Stomach (tissue), 9 donors: Measurements from ENCODE around the gene CLIP2. TPM values are rescaled to one million over a fixed set of nuclear protein-coding genes. Genes with fewer than 3 reads are reported as not detected.

Experiments used
- DNase-seq, 2 donors: peaks; one replicate each; pipeline versions ENCODE4 v3.0.0 to v3.0.0-alpha.2; 2013 to 2019
- H3K27ac ChIP-seq, 5 donors: fragments of 200-600 bp in 4 of 5; sonication (generic) in 4 of 5; one replicate each; pipeline ENCODE4 v1.5.1; 2013 to 2019; ENCODE audit warnings: mild to moderate bottlenecking in 1 of 5, moderate library complexity in 1 of 5
- H3K27me3 ChIP-seq, 3 donors: fragments of 200-600 bp; sonication (generic); one replicate each; pipeline ENCODE4 v1.5.1; 2017 to 2019; ENCODE audit warnings: mixed run types in 1 of 3
- H3K36me3 ChIP-seq, 4 donors: fragments of 200-600 bp; sonication (generic); 1 replicate in 3 of 4; 2 replicates in 1 of 4; pipeline ENCODE4 v1.5.1; 2016 to 2019
- H3K4me1 ChIP-seq, 4 donors: fragments of 200-600 bp; sonication (generic); one replicate each; pipeline ENCODE4 v1.5.1; 2016 to 2019
- H3K4me3 ChIP-seq, 4 donors: fragments of 200-600 bp; sonication (generic) in 3 of 4; one replicate each; pipeline ENCODE4 v1.5.1; 2016 to 2019; ENCODE audit warnings: mild to moderate bottlenecking in 1 of 4
- H3K9me3 ChIP-seq, 4 donors: fragments of 200-600 bp; sonication (generic); one replicate each; pipeline ENCODE4 v1.5.1; 2016 to 2019
- CTCF ChIP-seq, 7 experiments: fragments of 450-650 bp in 4 of 7; fragments of 200-600 bp in 3 of 7; sonication (generic) in 3 of 7; IDR thresholded peaks; one replicate each; pipeline ENCODE4 v1.5.1; 2016 to 2019; ENCODE audit warnings: antibody characterized with exemption in 7 of 7, control low read depth in 2 of 7, mild to moderate bottlenecking in 1 of 7
- EP300 ChIP-seq: sonication (generic); formaldehyde crosslinking; IDR thresholded peaks from one replicate; pipeline ENCODE4 v1.6.1; 2017; ENCODE audit warnings: antibody characterized with exemption
- POLR2A ChIP-seq, 4 donors: fragments of 450-650 bp; IDR thresholded peaks; one replicate each; pipeline ENCODE4 v1.6.1; 2016; ENCODE audit warnings: antibody characterized with exemption in 4 of 4, control low read depth in 2 of 4, mild to moderate bottlenecking in 1 of 4, moderate library complexity in 1 of 4
- POLR2AphosphoS5 ChIP-seq, 3 donors: sonication (generic); formaldehyde crosslinking; IDR thresholded peaks; one replicate each; pipeline ENCODE4 v1.6.1; 2016; ENCODE audit warnings: antibody characterized with exemption in 3 of 3
- WGBS, 5 donors: extraction: QIAGEN DNeasy Blood & Tissue Kit in 3 of 5; methylation state at CpG; one replicate each; pipeline versions ENCODE4 v1.1.5 to v1.1.7; 2013 to 2018; 5-methylcytosine and 5-hydroxymethylcytosine counted together
- intact Hi-C: fragments of 100-400 bp; cut with DNase I; formaldehyde crosslinking; loops from one replicate; pipeline ENCODE4 v1.15.1; 2023; ENCODE audit warnings: low total_unique reads
- polyA plus RNA-seq, 3 donors: library from polyadenylated mRNA; stranded (reverse); fragments of 200-250 nt; gene quantifications; one replicate each; pipeline ENCODE4 v1.2.3, GENCODE V29; 2013
- total RNA-seq, 5 donors: library from RNA; depleted of rRNA; stranded (reverse); fragments of >200 nt; gene quantifications; one replicate each; pipeline versions ENCODE4 v1.1.0 to v1.2.3, GENCODE V29; 2014 to 2016
- donor health status: healthy with polysubstance abuse.
- donor health status: Bipolar disorder and iron deficiency.
- donor health status: healthy.

Gene CLIP2
- total and polyA plus RNA-seq, 8 donors = 4.5 to 485 (median 23.9) TPM

GRCh38 chr7:74267756-74268565 lies 21.2 kb upstream of the CLIP2 start:
- TF ChIP-seq EP300 = no peak
- TF ChIP-seq POLR2A (IDR thresholded peaks at IDR 0.05) = no peak
- TF ChIP-seq CTCF (IDR thresholded peaks at IDR 0.05) = no peak
- no peaks in the 10 kb centered on the region for H3K9me3 ChIP-seq
- DNase-seq = no peak
- H3K27me3 ChIP-seq = no peaks in the 10 kb centered on the region
- peaks cover 0 to 40% (median 27%) of the 10 kb centered on the region in 4 donors for H3K4me1 ChIP-seq
- H3K27ac ChIP-seq = no peak overlapping the region
- no peak overlapping the region for H3K4me3 ChIP-seq
- intact Hi-C loops = no loop called here
- no peaks in the 10 kb centered on the region for H3K36me3 ChIP-seq
- WGBS, 5 donors = 70 to 75% (median 73%) methylated on average over 13 of the region's 13 CpGs

GRCh38 chr7:74269757-74270277 lies 19.4 kb upstream of the CLIP2 start:
- Histone ChIP-seq H3K4me1 (peaks cover 0 to 44% (median 25%) of the 10 kb centered on the region in 4 donors), H3K27me3 (no peaks in the 10 kb centered on the region), H3K27ac (peak overlapping the region; percentile 43 to 76 (median 56)), H3K4me3 (peak overlapping the region; percentile 49 to 62 (median 56)), H3K9me3 (no peaks in the 10 kb centered on the region), H3K36me3 (no peaks in the 10 kb centered on the region)
- intact Hi-C loops = no loop called here
- 0 to 1% (median 0%) methylated on average over 17 of the region's 17 CpGs for WGBS, 5 donors
- peak; percentile 65 to 91 for DNase-seq
- no peak for TF ChIP-seq CTCF (IDR thresholded peaks at IDR 0.05)
- peak in 1 of 3 donors; percentile 13 for TF ChIP-seq POLR2AphosphoS5 (IDR thresholded peaks at IDR 0.05)

- DNase-seq = no peak
Observed at GRCh38 chr7:74271742-74272141, 17.5 kb upstream of the CLIP2 start.

More at GRCh38 chr7:74271742-74272141, 17.5 kb upstream of the CLIP2 start:
- Histone ChIP-seq H3K9me3 (no peaks in the 10 kb centered on the region), H3K4me1 (peaks cover 0 to 44% (median 25%) of the 10 kb centered on the region in 4 donors), H3K27me3 (no peaks in the 10 kb centered on the region), H3K27ac (peak overlapping the region; percentile 53 to 87 (median 82)), H3K36me3 (no peaks in the 10 kb centered on the region), H3K4me3 (no peak overlapping the region)
- TF ChIP-seq POLR2AphosphoS5 (IDR thresholded peaks at IDR 0.05) (no peak), POLR2A (IDR thresholded peaks at IDR 0.05) (no peak), EP300 (no peak), CTCF (IDR thresholded peaks at IDR 0.05) (no peak)
- 63 to 76% (median 74%) methylated on average over 6 of the region's 6 CpGs for WGBS, 5 donors
- intact Hi-C loops = no loop called here
